CD4-positive, alpha-beta memory T cell (primary cell): ENCODE results near the gene DHRS9. TPM values are rescaled to one million over a fixed set of nuclear protein-coding genes. Genes with fewer than 3 reads are reported as not detected.

Experiments
- CTCF ChIA-PET: fragments of 350-600 bp; sonication (Branson Sonifier 250); formaldehyde crosslinking; loops from one replicate; lab custom pipeline; 2021; ENCODE audit warnings: inconsistent platforms; ENCODE audit not compliant: partially characterized antibody; lab: Charles Lee
- POLR2A ChIA-PET: fragments of 350-600 bp; sonication (Branson Sonifier 250); formaldehyde crosslinking; loops from one replicate; lab custom pipeline; 2021; ENCODE audit not compliant: partially characterized antibody; lab: Charles Lee
- DNase-seq, 5 donors: peaks; one replicate each; pipeline versions ENCODE4 v3.0.0 to v3.0.0-alpha.2; 2020 to 2022; ENCODE audit warnings: mixed read lengths in 1 of 5
- H3K27ac ChIP-seq: one replicate; pipeline ENCODE4 v1.7.0; 2013; ENCODE audit warnings: low read depth, low read length
- H3K27me3 ChIP-seq: 2 replicates; pipeline ENCODE4 v1.7.0; 2013; ENCODE audit warnings: mild to moderate bottlenecking, low read length, moderate library complexity; ENCODE audit not compliant: insufficient read depth
- H3K36me3 ChIP-seq: 2 replicates; pipeline ENCODE4 v1.7.0; 2013; ENCODE audit warnings: mild to moderate bottlenecking, low read length, moderate library complexity; ENCODE audit not compliant: insufficient read depth
- H3K4me1 ChIP-seq: 2 replicates; pipeline ENCODE4 v1.7.0; 2013; ENCODE audit warnings: mild to moderate bottlenecking, low read length, moderate library complexity; ENCODE audit not compliant: insufficient read depth
- H3K4me3 ChIP-seq, 2 donors: one replicate each; pipeline ENCODE4 v1.7.0; 2013; ENCODE audit warnings: low read length in 2 of 2, mild to moderate bottlenecking in 1 of 2
- H3K9me3 ChIP-seq, 2 donors: one replicate each; pipeline ENCODE4 v1.7.0; 2013; ENCODE audit warnings: low read length in 2 of 2, control low read depth in 1 of 2; ENCODE audit not compliant: control insufficient read depth in 1 of 2
- H3K27ac Mint-ChIP-seq, 7 donors: one replicate each; pipeline ENCODE4 v1.8.0; 2020 to 2021; ENCODE audit warnings: mixed read lengths in 7 of 7, mild to moderate bottlenecking in 6 of 7, inconsistent platforms in 3 of 7, moderate library complexity in 3 of 7
- H3K27me3 Mint-ChIP-seq, 2 donors: one replicate each; pipeline ENCODE4 v1.8.0; 2020 to 2021; ENCODE audit warnings: mixed read lengths in 2 of 2
- H3K36me3 Mint-ChIP-seq, 2 donors: one replicate each; pipeline ENCODE4 v1.8.0; 2020 to 2021; ENCODE audit warnings: mixed read lengths in 2 of 2, inconsistent platforms in 1 of 2, mild to moderate bottlenecking in 1 of 2
- H3K4me1 Mint-ChIP-seq, 4 donors: one replicate each; pipeline ENCODE4 v1.8.0; 2020 to 2021; ENCODE audit warnings: mixed read lengths in 4 of 4, mild to moderate bottlenecking in 1 of 4
- H3K4me3 Mint-ChIP-seq, 8 donors: one replicate each; pipeline ENCODE4 v1.8.0; 2020 to 2021; ENCODE audit warnings: mixed read lengths in 8 of 8, mild to moderate bottlenecking in 7 of 8, moderate library complexity in 6 of 8, inconsistent platforms in 3 of 8
- H3K9me3 Mint-ChIP-seq, 8 donors: one replicate each; pipeline ENCODE4 v1.8.0; 2020 to 2021; ENCODE audit warnings: mixed read lengths in 8 of 8, mild to moderate bottlenecking in 5 of 8, inconsistent platforms in 3 of 8, moderate library complexity in 1 of 8
- intact Hi-C: fragments of 100-400 bp; cut with micrococcal nuclease; formaldehyde crosslinking; loops from one replicate; pipeline ENCODE4 v1.15.1; 2023
- polyA plus RNA-seq, 2 donors: library from polyadenylated mRNA; unstranded; fragments of 300-500 nt; fragmentation: Illumina TruSeq; gene quantifications; one replicate each; pipeline ENCODE4 v1.2.3, GENCODE V29; 2021
- total RNA-seq, 2 experiments: library from RNA; stranded (reverse); gene quantifications; one replicate each; pipeline ENCODE4 v1.2.3, GENCODE V29; 2021

The DHRS9 gene
- total and polyA plus RNA-seq, 4 experiments from 2014 or later: 0.32 to 0.44 TPM; not detected in 2

DNA sequence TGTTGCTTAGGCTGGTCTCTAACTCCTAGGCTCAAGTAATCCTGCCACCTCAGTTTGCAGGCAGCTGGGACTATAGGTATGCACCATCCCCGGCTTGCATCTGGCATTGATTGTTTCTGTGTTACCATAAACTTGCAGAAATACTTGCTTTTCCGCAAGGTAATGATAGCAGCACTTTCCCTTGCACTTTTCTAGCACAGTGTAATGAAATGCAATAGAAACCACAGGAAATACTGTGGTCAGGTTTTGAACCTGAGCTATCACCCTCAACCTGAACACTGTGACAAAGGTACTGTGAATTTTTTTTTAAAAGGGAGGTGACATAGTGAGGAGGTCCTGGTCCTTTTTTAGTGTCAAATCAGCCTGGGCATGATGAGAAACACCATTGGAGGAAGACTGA, 38.3 kb downstream of the DHRS9 start:
- no peaks in the 10 kb centered on the region for H3K36me3 ChIP-seq
- Mint-ChIP-seq H3K36me3 (no peaks in the 10 kb centered on the region), H3K4me1 (peaks cover 47 to 67% (median 60%) of the 10 kb centered on the region in 4 donors), H3K27me3 (peaks cover 0 to 2% of the 10 kb centered on the region in 2 donors), H3K4me3 (peak overlapping the region; percentile 11 to 73 (median 64)), H3K27ac (peak overlapping the region in 6 of 7 donors; percentile 13 to 85 (median 80)), H3K9me3 (no peaks in the 10 kb centered on the region)
- ChIA-PET POLR2A (interaction anchor here (0.5 to 3.8 kb wide), 7 partner anchors 12 to 145 kb away, joined by 3 to 14 read pairs (median 9); no protein-coding TSS in a partner anchor), CTCF (interaction anchor here (0.8 to 18.6 kb wide), 14 partner anchors 10 to 168 kb away, joined by 3 to 423 read pairs (median 18); no protein-coding TSS in a partner anchor)
- H3K4me1 ChIP-seq: peaks cover 62% of the 10 kb centered on the region
- peak; percentile 67 to 77 (median 75) for DNase-seq
- H3K4me3 ChIP-seq: no peak overlapping the region
- no peaks in the 10 kb centered on the region for H3K27me3 ChIP-seq
- intact Hi-C loops: loop anchor here (1.0 to 5.0 kb wide), 3 partner anchors 143 to 255 kb away; partner anchors contain the start of genes LRP2 and SPC25
- H3K27ac ChIP-seq: peak overlapping the region; percentile 8
- no peaks in the 10 kb centered on the region for H3K9me3 ChIP-seq

DNA sequence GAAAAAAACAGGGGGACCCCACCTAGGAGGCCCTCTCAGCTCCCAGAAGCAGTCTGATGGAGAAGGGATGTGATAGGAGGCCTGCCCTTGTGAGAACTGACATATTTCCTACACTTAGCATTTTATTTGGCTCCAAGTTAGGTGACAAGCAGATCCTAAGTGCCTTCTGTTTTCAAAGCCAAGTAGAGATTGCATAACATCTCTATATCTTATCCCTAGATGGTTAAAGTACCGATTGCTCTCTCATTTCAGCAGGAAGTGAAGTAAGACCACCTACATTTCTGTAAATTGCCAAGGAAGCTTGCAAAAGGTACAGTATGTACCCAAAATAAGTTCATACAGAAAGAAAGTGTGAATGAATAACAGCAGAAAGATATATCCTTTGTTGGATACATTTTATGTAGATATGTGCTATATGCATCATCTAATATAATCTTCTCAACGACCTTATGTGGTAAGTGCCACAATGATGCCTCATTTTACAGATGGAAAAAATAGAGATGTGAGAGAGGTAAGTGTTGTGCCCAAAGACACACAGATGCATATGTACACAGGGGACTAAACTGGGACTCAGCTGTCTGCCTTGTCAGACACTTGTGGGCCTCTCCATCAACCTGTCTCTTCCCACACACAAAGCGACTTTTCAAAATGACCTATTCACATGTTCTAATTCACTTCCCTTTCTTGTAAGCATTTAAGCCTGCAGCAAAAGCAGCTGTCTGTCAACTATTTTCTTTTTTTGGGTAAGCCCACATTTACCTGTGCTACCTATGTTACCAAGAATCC, 38.9 kb downstream of the DHRS9 start:
- intact Hi-C loops: loop anchor here (5.0 kb wide), 2 partner anchors 216 to 254 kb away; partner anchors contain the start of genes LRP2 and SPC25
- CTCF ChIA-PET: interaction anchor here (0.8 to 18.6 kb wide), 24 partner anchors 10 to 660 kb away, joined by 3 to 423 read pairs (median 10); no protein-coding TSS in a partner anchor
- no peak for DNase-seq
- H3K4me1 Mint-ChIP-seq: peaks cover 47 to 64% (median 58%) of the 10 kb centered on the region in 4 donors
- peaks cover 62% of the 10 kb centered on the region for H3K4me1 ChIP-seq
- no peaks in the 10 kb centered on the region for H3K36me3 ChIP-seq
- peaks cover 0 to 2% of the 10 kb centered on the region in 2 donors for H3K27me3 Mint-ChIP-seq
- H3K9me3 ChIP-seq: no peaks in the 10 kb centered on the region
- no peaks in the 10 kb centered on the region for H3K36me3 Mint-ChIP-seq
- H3K4me3 ChIP-seq: no peak overlapping the region
- peak overlapping the region in 4 of 8 donors; percentile 62 to 73 (median 66) for H3K4me3 Mint-ChIP-seq
- H3K27ac Mint-ChIP-seq: peak overlapping the region in 6 of 7 donors; percentile 13 to 85 (median 80)
- no peaks in the 10 kb centered on the region for H3K27me3 ChIP-seq
- H3K9me3 Mint-ChIP-seq: no peaks in the 10 kb centered on the region
- POLR2A ChIA-PET: interaction anchor here (0.6 to 3.8 kb wide), 7 partner anchors 12 to 146 kb away, joined by 3 to 14 read pairs (median 9); no protein-coding TSS in a partner anchor
- H3K27ac ChIP-seq: peak overlapping the region; percentile 8

DNA sequence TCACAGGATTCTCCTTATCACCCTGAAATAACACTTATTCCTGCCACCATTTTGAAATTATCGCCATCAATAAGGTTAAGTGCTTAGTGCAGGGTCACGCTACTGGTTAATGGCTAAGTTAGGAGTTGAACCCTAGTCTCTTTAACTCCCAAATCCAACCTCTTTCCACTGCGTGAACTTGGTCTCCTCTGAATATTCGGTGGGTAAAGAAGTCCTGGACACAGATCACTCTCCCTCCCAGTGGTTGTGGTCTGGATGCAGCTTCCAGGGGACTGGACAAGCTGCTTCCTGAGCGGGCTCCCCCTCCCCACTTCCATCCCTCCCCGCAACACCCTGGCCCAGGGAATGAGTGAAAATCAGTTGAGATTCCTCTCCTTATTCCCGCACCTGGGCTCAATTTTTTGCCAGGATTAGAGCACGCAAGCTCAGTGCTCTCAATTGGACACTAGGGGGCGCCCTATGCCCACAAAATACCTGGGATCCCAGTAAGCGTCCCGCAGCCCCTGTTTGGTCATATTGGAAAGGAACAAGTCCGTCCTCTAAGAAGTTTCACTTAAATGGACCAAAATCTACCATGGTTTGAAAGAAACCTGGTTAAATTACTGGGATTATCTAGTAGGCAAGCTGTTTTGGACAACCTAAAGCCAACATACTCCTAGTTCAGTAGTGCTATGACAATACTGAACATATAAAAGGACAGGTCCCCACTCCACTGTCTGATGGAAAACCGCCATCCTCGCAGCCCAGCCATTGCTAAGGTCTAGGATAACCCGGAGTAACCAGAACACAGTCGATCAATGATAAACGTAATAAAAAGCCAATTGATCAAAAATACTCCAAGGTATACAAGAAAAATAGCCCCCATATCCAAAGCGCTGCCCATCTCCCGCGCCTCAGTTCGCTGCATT, 40.4 kb downstream of the DHRS9 start:
- no peak overlapping the region for H3K27ac ChIP-seq
- no peaks in the 10 kb centered on the region for H3K9me3 ChIP-seq
- H3K4me1 ChIP-seq: peaks cover 54% of the 10 kb centered on the region
- ChIA-PET POLR2A (interaction anchor here (0.6 to 3.8 kb wide), 5 partner anchors 16 to 148 kb away, joined by 3 to 14 read pairs (median 5); no protein-coding TSS in a partner anchor), CTCF (interaction anchor here (0.6 to 18.6 kb wide), 35 partner anchors 8 to 865 kb away, joined by 3 to 423 read pairs (median 6); no protein-coding TSS in a partner anchor)
- DNase-seq: peak; percentile 59 to 72 (median 69)
- peak overlapping the region in 4 of 8 donors; percentile 45 to 55 (median 48) for H3K4me3 Mint-ChIP-seq
- H3K27me3 ChIP-seq: no peaks in the 10 kb centered on the region
- H3K9me3 Mint-ChIP-seq: no peaks in the 10 kb centered on the region
- peaks cover 41 to 52% (median 47%) of the 10 kb centered on the region in 4 donors for H3K4me1 Mint-ChIP-seq
- no peak overlapping the region for H3K4me3 ChIP-seq
- peak overlapping the region in 3 of 7 donors; percentile 1 to 64 (median 16) for H3K27ac Mint-ChIP-seq
- H3K36me3 Mint-ChIP-seq: no peaks in the 10 kb centered on the region
- intact Hi-C loops: loop anchor here (1.0 to 5.0 kb wide), 4 partner anchors 23 to 253 kb away; partner anchors contain the start of genes LRP2 and SPC25
- no peaks in the 10 kb centered on the region for H3K36me3 ChIP-seq
- peaks cover 0 to 2% of the 10 kb centered on the region in 2 donors for H3K27me3 Mint-ChIP-seq

DNA sequence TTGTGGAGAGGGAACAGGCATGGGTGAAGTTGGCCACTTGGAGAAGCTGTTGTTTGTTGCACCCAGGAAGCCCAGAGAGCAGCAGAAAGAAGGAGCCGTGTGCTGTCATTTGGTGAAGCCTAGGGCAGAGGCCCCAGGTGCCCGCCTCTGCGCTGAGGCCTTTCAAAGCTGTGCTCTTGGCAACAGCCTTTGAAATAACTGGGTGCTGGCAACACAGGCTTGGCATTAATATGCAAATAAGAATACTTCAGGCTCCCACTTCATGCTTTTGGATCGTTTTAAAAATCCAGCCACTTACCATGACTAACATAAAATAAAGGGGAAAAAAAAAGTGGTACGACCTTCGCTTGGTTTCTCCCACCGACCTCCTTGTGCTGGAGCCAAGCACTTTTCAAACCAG, 41.1 kb downstream of the DHRS9 start:
- Mint-ChIP-seq H3K36me3 (no peaks in the 10 kb centered on the region), H3K27ac (no peak overlapping the region), H3K4me1 (peaks cover 37 to 46% (median 40%) of the 10 kb centered on the region in 4 donors), H3K9me3 (no peaks in the 10 kb centered on the region), H3K27me3 (peaks cover 0 to 2% of the 10 kb centered on the region in 2 donors), H3K4me3 (no peak overlapping the region)
- CTCF ChIA-PET: interaction anchor here (0.7 to 18.6 kb wide), 24 partner anchors 9 to 663 kb away, joined by 3 to 423 read pairs (median 11); no protein-coding TSS in a partner anchor
- Histone ChIP-seq H3K4me3 (no peak overlapping the region), H3K27ac (no peak overlapping the region), H3K4me1 (peaks cover 48% of the 10 kb centered on the region), H3K9me3 (no peaks in the 10 kb centered on the region), H3K27me3 (no peaks in the 10 kb centered on the region), H3K36me3 (no peaks in the 10 kb centered on the region)
- intact Hi-C loops: no loop called here
- POLR2A ChIA-PET: interaction anchor here (0.6 to 3.8 kb wide), 3 partner anchors 16 to 147 kb away, joined by 3 to 14 read pairs (median 5); no protein-coding TSS in a partner anchor
- DNase-seq: no peak

DNA sequence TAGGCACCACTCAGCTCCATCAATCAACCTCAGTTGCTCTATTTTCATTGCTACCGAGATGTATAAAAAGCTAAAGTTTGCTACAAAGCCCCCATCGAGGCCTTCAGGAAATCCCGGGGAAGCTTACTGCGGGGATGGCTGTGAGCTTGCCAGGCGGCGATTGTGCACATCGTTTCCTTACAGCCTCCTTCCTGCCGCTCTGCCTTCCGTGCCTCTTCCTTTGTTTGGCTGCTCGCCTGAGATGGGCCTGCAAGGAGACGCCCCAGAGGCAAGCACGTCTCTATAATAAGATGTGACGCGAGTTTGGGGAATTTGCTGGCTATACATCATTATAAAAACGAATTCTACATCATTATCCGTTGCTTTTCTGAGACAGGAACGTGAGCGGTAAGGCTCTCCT, 41.6 kb downstream of the DHRS9 start:
- H3K4me1 Mint-ChIP-seq: peaks cover 32 to 41% (median 35%) of the 10 kb centered on the region in 4 donors
- POLR2A ChIA-PET: no interaction called here

DNA sequence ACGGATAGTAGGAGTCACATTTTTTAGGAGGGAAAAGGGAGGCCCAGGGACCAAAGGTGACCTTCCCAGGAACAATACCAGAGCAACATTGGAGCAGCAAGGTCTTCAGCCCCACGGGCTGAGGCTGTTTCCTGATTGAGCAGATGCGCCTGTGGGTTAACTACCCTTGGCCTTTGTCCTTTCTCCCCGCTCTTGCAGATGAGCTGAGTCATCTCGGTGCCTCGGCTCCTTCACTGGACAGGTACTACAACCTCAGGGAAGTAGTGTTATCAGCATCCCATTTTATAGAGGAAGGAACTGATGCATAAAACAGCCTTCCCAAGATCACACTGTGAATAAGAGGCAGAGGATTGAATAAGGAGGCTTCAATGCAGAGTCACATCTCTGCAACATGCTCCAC, 43.5 kb downstream of the DHRS9 start:
- CTCF ChIA-PET: interaction anchor here (1.8 to 18.6 kb wide), 3 partner anchors 18 to 28 kb away, joined by 6 to 423 read pairs (median 154); no protein-coding TSS in a partner anchor
- Mint-ChIP-seq H3K4me3 (no peak overlapping the region), H3K27me3 (peaks cover 2 to 3% of the 10 kb centered on the region in 2 donors), H3K36me3 (no peaks in the 10 kb centered on the region), H3K9me3 (no peaks in the 10 kb centered on the region), H3K4me1 (peaks cover 15 to 22% (median 19%) of the 10 kb centered on the region in 4 donors), H3K27ac (no peak overlapping the region)
- Histone ChIP-seq H3K27ac (no peak overlapping the region), H3K9me3 (no peaks in the 10 kb centered on the region), H3K36me3 (no peaks in the 10 kb centered on the region), H3K4me1 (peaks cover 24% of the 10 kb centered on the region), H3K4me3 (no peak overlapping the region), H3K27me3 (no peaks in the 10 kb centered on the region)
- intact Hi-C loops: no loop called here
- POLR2A ChIA-PET: no interaction called here
- no peak for DNase-seq

More for the DNA sequence above, 41.6 kb downstream of the DHRS9 start:
- Mint-ChIP-seq H3K36me3 (no peaks in the 10 kb centered on the region), H3K27me3 (peaks cover 0 to 2% of the 10 kb centered on the region in 2 donors), H3K4me3 (no peak overlapping the region), H3K27ac (no peak overlapping the region), H3K9me3 (no peaks in the 10 kb centered on the region)
- Histone ChIP-seq H3K27ac (no peak overlapping the region), H3K36me3 (no peaks in the 10 kb centered on the region), H3K4me3 (no peak overlapping the region), H3K27me3 (no peaks in the 10 kb centered on the region), H3K9me3 (no peaks in the 10 kb centered on the region), H3K4me1 (peaks cover 43% of the 10 kb centered on the region)
- intact Hi-C loops: no loop called here
- DNase-seq: no peak
- CTCF ChIA-PET: interaction anchor here (1.0 to 18.6 kb wide), 16 partner anchors 9 to 162 kb away, joined by 3 to 423 read pairs (median 14); no protein-coding TSS in a partner anchor
